ENCODE results near the gene AIFM1.

Gene AIFM1

DNA sequence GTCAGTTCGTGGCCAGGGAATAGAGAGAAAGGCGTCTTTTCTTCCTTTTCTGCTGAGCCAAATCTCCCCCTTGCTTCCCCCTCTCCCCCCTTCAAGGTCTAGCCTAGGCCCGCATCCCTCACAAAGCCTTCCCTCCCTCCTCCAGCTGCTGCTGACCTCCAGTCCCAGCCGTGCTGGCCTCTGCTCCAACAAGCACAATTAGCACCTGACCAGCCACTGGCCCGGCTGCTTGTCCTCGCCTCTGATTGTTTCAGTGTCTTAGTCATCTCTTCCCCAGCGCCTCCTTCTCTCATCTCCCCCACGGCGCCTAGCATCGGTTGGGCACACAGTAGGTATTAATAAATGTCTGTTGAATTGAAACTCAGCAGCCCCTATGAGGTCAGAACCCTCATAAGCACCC lies 59.6 kb downstream of the AIFM1 start:
- TF ChIP-seq TAF1 (IDR thresholded peaks at IDR 0.05; ENCODE audit: low read depth) (no peak), EGR1 (IDR thresholded peaks at IDR 0.05) (no peak), RAD21 (IDR thresholded peaks at IDR 0.05; ENCODE audit: low read depth) (no peak), FOXM1 (IDR thresholded peaks at IDR 0.05; ENCODE audit: borderline replicate concordance, low read depth) (no peak), CREB1 (IDR thresholded peaks at IDR 0.05; ENCODE audit: low read depth) (no peak), ZBTB7A (IDR thresholded peaks at IDR 0.05; ENCODE audit: low read depth) (no peak), EP300 (IDR thresholded peaks at IDR 0.05; ENCODE audit: borderline replicate concordance) (no peak), TEAD4 (IDR thresholded peaks at IDR 0.05) (no peak), NFIC (IDR thresholded peaks at IDR 0.05) (no peak), REST (IDR thresholded peaks at IDR 0.05; ENCODE audit: low read depth) (no peak), CEBPB (IDR thresholded peaks at IDR 0.05) (no peak), TCF12 (IDR thresholded peaks at IDR 0.05; ENCODE audit: low read depth) (no peak), YY1 (IDR thresholded peaks at IDR 0.05; ENCODE audit: low read depth) (no peak), USF1 (IDR thresholded peaks at IDR 0.05) (no peak)
- TF ChIP-seq, protein P1, sequence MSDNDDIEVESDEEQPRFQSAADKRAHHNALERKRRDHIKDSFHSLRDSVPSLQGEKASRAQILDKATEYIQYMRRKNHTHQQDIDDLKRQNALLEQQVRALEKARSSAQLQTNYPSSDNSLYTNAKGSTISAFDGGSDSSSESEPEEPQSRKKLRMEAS (IDR thresholded peaks at IDR 0.05) = no peak

- TF ChIP-seq, protein P1 (IDR thresholded peaks at IDR 0.05) = no peak
- TF ChIP-seq RAD21 (IDR thresholded peaks at IDR 0.05; ENCODE audit: low read depth) (no peak), YY1 (IDR thresholded peaks at IDR 0.05; ENCODE audit: low read depth) (no peak), USF1 (IDR thresholded peaks at IDR 0.05) (no peak), REST (IDR thresholded peaks at IDR 0.05; ENCODE audit: low read depth) (no peak), CREB1 (IDR thresholded peaks at IDR 0.05; ENCODE audit: low read depth) (no peak), NFIC (IDR thresholded peaks at IDR 0.05) (no peak), FOXM1 (IDR thresholded peaks at IDR 0.05; ENCODE audit: borderline replicate concordance, low read depth) (no peak), CEBPB (IDR thresholded peaks at IDR 0.05) (no peak), EP300 (IDR thresholded peaks at IDR 0.05; ENCODE audit: borderline replicate concordance) (no peak), TCF12 (IDR thresholded peaks at IDR 0.05; ENCODE audit: low read depth) (no peak), EGR1 (IDR thresholded peaks at IDR 0.05) (no peak), ZBTB7A (IDR thresholded peaks at IDR 0.05; ENCODE audit: low read depth) (no peak), TEAD4 (IDR thresholded peaks at IDR 0.05) (no peak), TAF1 (IDR thresholded peaks at IDR 0.05; ENCODE audit: low read depth) (no peak)
Observed at GRCh38 chrX:130105244-130105643, 60.4 kb downstream of the AIFM1 start.

GRCh38 chrX:130103605-130104004 lies 62.0 kb downstream of the AIFM1 start:
- TF ChIP-seq CEBPB (IDR thresholded peaks at IDR 0.05) (no peak), TEAD4 (IDR thresholded peaks at IDR 0.05) (no peak), TCF12 (IDR thresholded peaks at IDR 0.05; ENCODE audit: low read depth) (no peak), CREB1 (IDR thresholded peaks at IDR 0.05; ENCODE audit: low read depth) (no peak), EGR1 (IDR thresholded peaks at IDR 0.05) (no peak), NFIC (IDR thresholded peaks at IDR 0.05) (no peak), RAD21 (IDR thresholded peaks at IDR 0.05; ENCODE audit: low read depth) (no peak), ZBTB7A (IDR thresholded peaks at IDR 0.05; ENCODE audit: low read depth) (no peak), USF1 (IDR thresholded peaks at IDR 0.05) (no peak), FOXM1 (IDR thresholded peaks at IDR 0.05; ENCODE audit: borderline replicate concordance, low read depth) (no peak)
- TF ChIP-seq, protein P1 (IDR thresholded peaks at IDR 0.05) = no peak

GRCh38 chrX:130100180-130100579 lies 65.5 kb downstream of the AIFM1 start:
- no peak for TF ChIP-seq YY1 (IDR thresholded peaks at IDR 0.05; ENCODE audit: low read depth)
- TF ChIP-seq EGR1 (IDR thresholded peaks at IDR 0.05) = no peak
- TF ChIP-seq USF1 (IDR thresholded peaks at IDR 0.05) = no peak
- TF ChIP-seq EP300 (IDR thresholded peaks at IDR 0.05; ENCODE audit: borderline replicate concordance) = no peak
- no peak for TF ChIP-seq RAD21 (IDR thresholded peaks at IDR 0.05; ENCODE audit: low read depth)
- no peak for TF ChIP-seq TEAD4 (IDR thresholded peaks at IDR 0.05)
- TF ChIP-seq REST (IDR thresholded peaks at IDR 0.05; ENCODE audit: low read depth) = no peak
- TF ChIP-seq CREB1 (IDR thresholded peaks at IDR 0.05; ENCODE audit: low read depth) = no peak
- TF ChIP-seq NFIC (IDR thresholded peaks at IDR 0.05) = no peak
- TF ChIP-seq TAF1 (IDR thresholded peaks at IDR 0.05; ENCODE audit: low read depth) = no peak

All from Ishikawa (cell line).